ENCODE results near the gene HP1BP3. TPM values are rescaled to one million over a fixed set of nuclear protein-coding genes. Genes with fewer than 3 reads are reported as not detected.

HP1BP3 gene
- total and polyA plus RNA-seq, 2 experiments from 2014 or later = 118 to 171 TPM

DNA sequence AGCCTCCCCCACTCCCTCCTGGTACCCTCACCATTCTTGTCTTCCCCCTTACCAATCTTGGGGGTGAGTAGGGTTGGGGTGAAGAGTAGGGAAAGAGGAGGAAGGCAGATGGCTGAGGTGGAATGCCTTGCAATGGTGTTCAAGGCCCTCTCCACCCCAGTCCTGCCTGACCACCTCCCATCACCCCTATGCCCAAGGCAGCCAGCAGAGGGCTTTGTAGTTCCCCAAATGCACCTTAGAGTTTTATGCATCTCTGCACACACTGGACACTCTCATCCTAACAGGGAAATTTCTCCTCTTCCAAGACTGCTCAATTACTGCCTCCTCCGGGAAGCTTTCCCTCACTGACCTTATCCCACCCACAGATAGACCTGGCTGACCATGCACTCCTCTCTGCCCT, 84.7 kb downstream of the HP1BP3 start:
- H3K9me2 ChIP-seq (replicated peaks; ENCODE audit: insufficient read depth) = no peaks in the 10 kb centered on the region
- H3K79me2 ChIP-seq = no peaks in the 10 kb centered on the region
- no peak for TF ChIP-seq CTCF (IDR thresholded peaks at IDR 0.05; ENCODE audit: poor library complexity)
- no peak for TF ChIP-seq EZH2 (IDR thresholded peaks at IDR 0.05; ENCODE audit: borderline replicate concordance)
- no peak for TF ChIP-seq EZH2phosphoT487 (IDR thresholded peaks at IDR 0.05; ENCODE audit: low read depth, severe bottlenecking, unreplicated experiment)

GRCh38 chr1:20701847-20702246, 85.3 kb downstream of the HP1BP3 start:
- Histone ChIP-seq H3K27ac (no peak overlapping the region), H2AFZ (no peak overlapping the region), H3K4me2 (no peak overlapping the region), H3K9me3 (ENCODE audit: low read depth) (no peaks in the 10 kb centered on the region), H4K20me1 (ENCODE audit: insufficient read depth, poor library complexity, severe bottlenecking) (no peaks in the 10 kb centered on the region), H3K27me3 (no peaks in the 10 kb centered on the region), H3K4me1 (ENCODE audit: insufficient read depth) (peaks cover 12% of the 10 kb centered on the region), H3K9me2 (replicated peaks; ENCODE audit: insufficient read depth) (no peaks in the 10 kb centered on the region), H3K79me2 (no peaks in the 10 kb centered on the region), H3K36me3 (replicated peaks; ENCODE audit: insufficient read depth, low read depth) (no peaks in the 10 kb centered on the region), H3K4me3 (no peak overlapping the region)
- 93% methylated on average over 5 of the region's 5 CpGs for WGBS (ENCODE audit: low lambda C conversion rate, missing lambda C conversion rate)
- no peak for TF ChIP-seq EZH2phosphoT487 (IDR thresholded peaks at IDR 0.05; ENCODE audit: low read depth, severe bottlenecking, unreplicated experiment)
- TF ChIP-seq EZH2 (IDR thresholded peaks at IDR 0.05; ENCODE audit: borderline replicate concordance) = no peak
- no peak for TF ChIP-seq CTCF (IDR thresholded peaks at IDR 0.05; ENCODE audit: poor library complexity)
- no peak for DNase-seq (ENCODE audit: low spot score)

More for the DNA sequence above, 84.7 kb downstream of the HP1BP3 start:
- no peaks in the 10 kb centered on the region for H3K36me3 ChIP-seq (replicated peaks; ENCODE audit: insufficient read depth, low read depth)
- H3K9me3 ChIP-seq (ENCODE audit: low read depth) = no peaks in the 10 kb centered on the region
- no peaks in the 10 kb centered on the region for H4K20me1 ChIP-seq (ENCODE audit: insufficient read depth, poor library complexity, severe bottlenecking)
- peaks cover 6% of the 10 kb centered on the region for H3K4me1 ChIP-seq (ENCODE audit: insufficient read depth)
- no peak overlapping the region for H3K27ac ChIP-seq
- no peak overlapping the region for H2AFZ ChIP-seq
- no peak overlapping the region for H3K4me3 ChIP-seq
- no peaks in the 10 kb centered on the region for H3K27me3 ChIP-seq
- 96% methylated on average over 1 of the region's 1 CpG for WGBS (ENCODE audit: low lambda C conversion rate, missing lambda C conversion rate)
- H3K4me2 ChIP-seq = no peak overlapping the region
- no peak for DNase-seq (ENCODE audit: low spot score)

- TF ChIP-seq EZH2 (IDR thresholded peaks at IDR 0.05; ENCODE audit: borderline replicate concordance) (no peak), CTCF (IDR thresholded peaks at IDR 0.05; ENCODE audit: poor library complexity) (no peak), EZH2phosphoT487 (IDR thresholded peaks at IDR 0.05; ENCODE audit: low read depth, severe bottlenecking, unreplicated experiment) (no peak)
- H3K9me3 ChIP-seq (ENCODE audit: low read depth) = no peaks in the 10 kb centered on the region
- no peaks in the 10 kb centered on the region for H4K20me1 ChIP-seq (ENCODE audit: insufficient read depth, poor library complexity, severe bottlenecking)
- H3K4me2 ChIP-seq = no peak overlapping the region
- H3K4me3 ChIP-seq = no peak overlapping the region
- no peak for DNase-seq (ENCODE audit: low spot score)
- H3K27me3 ChIP-seq = no peaks in the 10 kb centered on the region
- no peaks in the 10 kb centered on the region for H3K9me2 ChIP-seq (replicated peaks; ENCODE audit: insufficient read depth)
- no peak overlapping the region for H3K27ac ChIP-seq
- 86% methylated on average over 9 of the region's 9 CpGs for WGBS (ENCODE audit: low lambda C conversion rate, missing lambda C conversion rate)
- H3K36me3 ChIP-seq (replicated peaks; ENCODE audit: insufficient read depth, low read depth) = no peaks in the 10 kb centered on the region
- H2AFZ ChIP-seq = no peak overlapping the region
- H3K79me2 ChIP-seq = no peaks in the 10 kb centered on the region
- H3K4me1 ChIP-seq (ENCODE audit: insufficient read depth) = peaks cover 12% of the 10 kb centered on the region
These were observed 85.7 kb downstream of the HP1BP3 start for GRCh38 chr1:20701446-20701845.

Data from hepatocyte (in vitro differentiated cells).